HG03025 (cell line): ENCODE measurements around the gene MYO7B.

Experiments
- ATAC-seq: cut with Tn5 transposase; IDR thresholded peaks from one replicate; pipeline ENCODE4 v1.9.1; 2021; ENCODE audit warnings: mild to moderate bottlenecking, moderate library complexity; ENCODE audit not compliant: unreplicated experiment, low FRiP score

MYO7B gene

GRCh38 chr2:127546797-127547196 is 11.3 kb downstream of the MYO7B start:
- no peak for ATAC-seq

- ATAC-seq = no peak
Observed at GRCh38 chr2:127551221-127551930, 15.9 kb downstream of the MYO7B start.

GRCh38 chr2:127552336-127552735 is 16.9 kb downstream of the MYO7B start:
- ATAC-seq = no peak

GRCh38 chr2:127552846-127553245 is 17.4 kb downstream of the MYO7B start:
- no peak for ATAC-seq

GRCh38 chr2:127558911-127559310 is 23.4 kb downstream of the MYO7B start:
- ATAC-seq = no peak

GRCh38 chr2:127559454-127559853 is 24.0 kb downstream of the MYO7B start:
- ATAC-seq = no peak

GRCh38 chr2:127560201-127560930 is 24.9 kb downstream of the MYO7B start:
- ATAC-seq = no peak

- ATAC-seq = no peak
Observed at GRCh38 chr2:127560931-127561280, 25.4 kb downstream of the MYO7B start.

GRCh38 chr2:127561371-127561770 is 25.9 kb downstream of the MYO7B start:
- no peak for ATAC-seq

GRCh38 chr2:127562936-127563335 is 27.5 kb downstream of the MYO7B start:
- peak; percentile 3 for ATAC-seq

GRCh38 chr2:127563458-127564428 is 28.3 kb downstream of the MYO7B start:
- peak; percentile 88 for ATAC-seq

GRCh38 chr2:127564429-127565260 is 29.2 kb downstream of the MYO7B start:
- ATAC-seq = no peak

GRCh38 chr2:127565261-127566138 is 30.0 kb downstream of the MYO7B start:
- no peak for ATAC-seq

GRCh38 chr2:127566139-127566417 is 30.6 kb downstream of the MYO7B start:
- ATAC-seq = no peak

GRCh38 chr2:127566576-127566975 is 31.1 kb downstream of the MYO7B start:
- ATAC-seq = no peak

GRCh38 chr2:127567351-127567854 is 31.9 kb downstream of the MYO7B start:
- ATAC-seq = no peak

- no peak for ATAC-seq
Observed at GRCh38 chr2:127568128-127568527, 32.6 kb downstream of the MYO7B start.

- no peak for ATAC-seq
Observed at GRCh38 chr2:127569666-127570065, 34.2 kb downstream of the MYO7B start.
